HepG2 (cell line): ENCODE results near the gene ARRDC1. TPM values are rescaled to one million over a fixed set of nuclear protein-coding genes. Genes with fewer than 3 reads are reported as not detected.

ENCODE experiments used
- ATAC-seq: fragments of 200-7000 bp; cut with Tn5 transposase; 3 replicates; pipeline ENCODE4 v1.9.1; 2020; ENCODE audit warnings: mild to moderate bottlenecking, moderate library complexity
- BruUV-seq: library from RNA; stranded (reverse); fragments of 400-500 nt; replicated peaks from 2 replicates; lab custom pipeline; 2021; lab: Mats Ljungman, UMichigan
- CTCF ChIA-PET: fragments of 300-600 bp; formaldehyde crosslinking; extraction: SDS; loops from one replicate; lab custom pipeline; 2021; ENCODE audit warnings: low total read pairs, inconsistent platforms, low intra/inter-chr PET ratio; lab: Yijun Ruan, JAX
- POLR2A ChIA-PET: fragments of 350-600 bp; sonication (Branson Sonifier 250); formaldehyde crosslinking; loops from one replicate; lab custom pipeline; 2020; ENCODE audit warnings: antibody characterized with exemption, inconsistent platforms; lab: Yijun Ruan, JAX
- DNase-seq: peaks from one replicate; pipeline ENCODE4 v3.0.0-alpha.2; 2015; ENCODE audit warnings: low spot score
- FAIRE-seq: peaks from 3 replicates; lab custom pipeline; 2011; peaks lifted over from hg19 to GRCh38; lab: Jason Lieb, UNC
- H2AFZ ChIP-seq: one replicate; pipeline ENCODE4 v1.6.1; 2011; ENCODE audit warnings: low read length, inconsistent platforms
- H3K27ac ChIP-seq: fragments of 300-600 bp; 3 replicates; pipeline ENCODE4 v1.8.0; 2011; ENCODE audit warnings: mixed run types, mild to moderate bottlenecking, mixed read lengths, low read length, inconsistent platforms; ENCODE audit not compliant: insufficient read depth; ENCODE audit errors: extremely low read length
- H3K27me3 ChIP-seq, 2 experiments: fragments of 200-600 bp in 1 of 2; 2 replicates in 1 of 2; 3 replicates in 1 of 2; pipeline versions ENCODE4 v1.6.0 to v1.8.0; 2011; ENCODE audit warnings: low read length in 2 of 2, mild to moderate bottlenecking in 2 of 2, moderate library complexity in 2 of 2, inconsistent platforms in 1 of 2; ENCODE audit not compliant: insufficient read depth in 2 of 2, control insufficient read depth in 1 of 2
- H3K36me3 ChIP-seq, 2 experiments: fragments of 200-600 bp in 1 of 2; replicated peaks in 1 of 2; 2 replicates in 1 of 2; 3 replicates in 1 of 2; pipeline versions ENCODE4 v1.5.1 to v1.8.0; 2011; ENCODE audit warnings: low read length in 2 of 2, inconsistent platforms in 1 of 2; ENCODE audit not compliant: insufficient read depth in 2 of 2, control insufficient read depth in 1 of 2
- H3K4me1 ChIP-seq: 2 replicates; pipeline ENCODE4 v1.5.1; 2012; ENCODE audit warnings: low read length, inconsistent platforms; ENCODE audit not compliant: insufficient read depth
- H3K4me2 ChIP-seq: 2 replicates; pipeline ENCODE4 v1.6.0; 2011; ENCODE audit warnings: low read depth, low read length, inconsistent platforms
- H3K4me3 ChIP-seq, 3 experiments: fragments of 200-600 bp in 1 of 3; sonication (generic), shearing (Covaris generic) in 1 of 3; replicated peaks in 1 of 3; 2 replicates each; pipeline ENCODE4 v1.5.1; 2011 to 2016; ENCODE audit warnings: low read length in 3 of 3, inconsistent platforms in 2 of 3, low read depth in 2 of 3, mild to moderate bottlenecking in 2 of 3, control low read depth in 1 of 3, mixed read lengths in 1 of 3; ENCODE audit not compliant: insufficient read depth in 1 of 3
- H3K79me2 ChIP-seq: one replicate; pipeline ENCODE4 v1.6.1; 2011; ENCODE audit warnings: low read length, inconsistent platforms; ENCODE audit not compliant: insufficient read depth
- H3K9ac ChIP-seq: 2 replicates; pipeline ENCODE4 v1.6.0; 2011; ENCODE audit warnings: mild to moderate bottlenecking, low read depth, low read length, inconsistent platforms; ENCODE audit not compliant: insufficient read depth
- H3K9me3 ChIP-seq: 2 replicates; pipeline ENCODE4 v1.5.1; 2012; ENCODE audit warnings: mild to moderate bottlenecking, low read length
- H4K20me1 ChIP-seq: 2 replicates; pipeline ENCODE4 v1.6.0; 2011; ENCODE audit warnings: inconsistent platforms, mild to moderate bottlenecking, low read length, moderate library complexity; ENCODE audit not compliant: insufficient read depth
- ASH2L ChIP-seq: fragments of 300-600, 200-600 bp; sonication (generic); IDR thresholded peaks from 2 replicates; pipeline ENCODE4 v1.7.0; 2017; ENCODE audit warnings: low read depth, mild to moderate bottlenecking, moderate library complexity, mixed read lengths, low read length; ENCODE audit not compliant: insufficient read length
- CAMTA2 ChIP-seq: sonication (generic); formaldehyde crosslinking; IDR thresholded peaks from 2 replicates; pipeline ENCODE4 v1.4.0; 2020; ENCODE audit warnings: mild to moderate bottlenecking, missing genetic modification reagents, borderline replicate concordance
- CHCHD3 ChIP-seq: sonication (generic); formaldehyde crosslinking; IDR thresholded peaks from 2 replicates; pipeline ENCODE4 v1.8.0; 2022; ENCODE audit warnings: mild to moderate bottlenecking, missing genetic modification reagents, moderate library complexity
- HNRNPK ChIP-seq: fragments of 200-400 bp; formaldehyde crosslinking; IDR thresholded peaks from 2 replicates; pipeline ENCODE4 v1.6.1; 2018; ENCODE audit warnings: low read length, low read depth, moderate library complexity, mild to moderate bottlenecking; ENCODE audit not compliant: poor library complexity, severe bottlenecking
- HNRNPL ChIP-seq: fragments of 200-400 bp; formaldehyde crosslinking; IDR thresholded peaks from 2 replicates; pipeline ENCODE4 v1.6.1; 2017; ENCODE audit warnings: mild to moderate bottlenecking, low read depth, low read length
- KMT2A ChIP-seq: sonication (generic); formaldehyde crosslinking; IDR thresholded peaks from 2 replicates; pipeline ENCODE4 v1.4.0; 2020; ENCODE audit warnings: missing genetic modification reagents
- TBL1XR1 ChIP-seq: fragments of 150-350 bp; IDR thresholded peaks from 2 replicates; pipeline ENCODE4 v1.6.1; 2014; ENCODE audit warnings: borderline replicate concordance, low read length; ENCODE audit not compliant: partially characterized antibody
- TEAD3 ChIP-seq: optimal IDR thresholded peaks from 2 replicates; pipeline ENCODE3; 2016; ENCODE audit warnings: borderline replicate concordance
- ZFAT ChIP-seq: sonication (generic); formaldehyde crosslinking; conservative IDR thresholded peaks from 2 replicates; pipeline ENCODE4 v1.8.1; 2023; ENCODE audit warnings: missing genetic modification reagents, inconsistent platforms
- ZNF292 ChIP-seq: sonication (generic); formaldehyde crosslinking; IDR thresholded peaks from 2 replicates; pipeline ENCODE4 v1.8.1; 2022; ENCODE audit warnings: mild to moderate bottlenecking, low read depth, missing genetic modification reagents, borderline replicate concordance
- ZNF362 ChIP-seq: sonication (generic); formaldehyde crosslinking; IDR thresholded peaks from 2 replicates; pipeline ENCODE4 v1.4.0; 2020; ENCODE audit warnings: missing genetic modification reagents, mild to moderate bottlenecking, borderline replicate concordance
- ZNF367 ChIP-seq: sonication (generic); formaldehyde crosslinking; IDR thresholded peaks from 2 replicates; pipeline ENCODE4 v1.4.0; 2020; ENCODE audit warnings: missing genetic modification reagents, borderline replicate concordance
- ZNF713 ChIP-seq: sonication (generic); formaldehyde crosslinking; IDR thresholded peaks from 2 replicates; pipeline ENCODE4 v1.4.0; 2020; ENCODE audit warnings: mild to moderate bottlenecking, missing genetic modification reagents
- WGBS: methylation state at CpG from one replicate; pipeline ENCODE4 v1.1.6; 2017; ENCODE audit warnings: low lambda C conversion rate; 5-methylcytosine and 5-hydroxymethylcytosine counted together
- in situ Hi-C: cut with HindIII; loops from 2 replicates; pipeline ENCODE4 v1.10.0; 2017; ENCODE audit warnings: low pct_unique_long_range_greater_than_20kb; ENCODE audit not compliant: extremely low pct_ligation_motif_present
- intact Hi-C: fragments of 100-400 bp; cut with micrococcal nuclease; formaldehyde crosslinking; loops from one replicate; pipeline ENCODE4 v1.10.0; 2022; ENCODE audit not compliant: unreplicated experiment
- polyA plus RNA-seq, 8 experiments: library from polyadenylated mRNA; depleted of rRNA in 3 of 8; stranded (reverse) in 7 of 8; unstranded in 1 of 8; fragments of >200 nt; fragmentation: Illumina TruSeq in 4 of 8; extraction: Trizol in 4 of 8; gene quantifications; 2 replicates each; pipeline versions ENCODE4 v1.2.1 to v1.2.3, GENCODE V29; 2011 to 2016; ENCODE audit warnings: low read depth in 4 of 8, missing spikeins in 1 of 8, mixed read lengths in 1 of 8; ENCODE audit not compliant: insufficient read depth in 1 of 8
- total RNA-seq, 5 experiments: library from RNA; depleted of rRNA; stranded (reverse); fragments of >200 nt; fragmentation: Illumina TruSeq; extraction: Trizol; gene quantifications; 2 replicates each; pipeline ENCODE4 v1.2.3, GENCODE V29; 2016; ENCODE audit warnings: low read depth in 1 of 5
- TF ChIP-seq, protein P1 (sequence below): IDR thresholded peaks from 2 replicates; pipeline ENCODE4 v1.6.1; 2016; ENCODE audit warnings: control low read depth
- TF ChIP-seq, protein P2 (sequence below): sonication (generic); formaldehyde crosslinking; IDR thresholded peaks from 2 replicates; pipeline ENCODE4 v1.8.1; 2023; ENCODE audit warnings: mild to moderate bottlenecking, inconsistent platforms, moderate library complexity, missing genetic modification reagents, borderline replicate concordance
- TF ChIP-seq, protein P3 (sequence below): sonication (generic); formaldehyde crosslinking; IDR thresholded peaks from 2 replicates; pipeline ENCODE4 v1.5.1; 2020; ENCODE audit warnings: mild to moderate bottlenecking, moderate library complexity, missing genetic modification reagents
- TF ChIP-seq, protein P4 (sequence below): sonication (generic); formaldehyde crosslinking; IDR thresholded peaks from 2 replicates; pipeline ENCODE4 v1.8.0; 2022; ENCODE audit warnings: mild to moderate bottlenecking, missing genetic modification reagents, borderline replicate concordance

Gene ARRDC1
- total and polyA plus RNA-seq, 2 of the 13 experiments (the other 11 are each of a cell fraction or from before 2014, with no cell fraction given), result 21.7 to 44.4 TPM

DNA sequence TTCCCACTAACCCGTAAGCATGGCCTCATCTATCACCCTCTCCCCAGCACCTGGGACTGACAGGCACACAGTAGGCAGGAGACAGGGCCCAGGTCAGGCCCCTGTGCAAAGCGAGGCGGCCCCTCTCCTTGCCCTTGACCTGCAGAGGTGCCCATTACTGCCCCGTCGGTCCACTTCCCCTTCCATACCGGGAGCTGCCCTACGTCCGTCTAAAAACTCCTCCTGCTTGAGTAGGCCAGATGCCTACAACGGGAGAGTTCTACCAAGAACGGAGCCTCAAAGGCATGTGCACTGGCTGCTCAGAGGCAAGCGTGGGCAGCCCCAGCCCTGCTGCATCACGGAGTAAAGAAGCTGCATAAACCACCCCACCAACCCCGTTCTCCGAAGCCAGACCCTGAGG, 22.1 kb upstream of the ARRDC1 start:
- intact Hi-C loops (no loop called here), in situ Hi-C loops (no loop called here)
- FAIRE-seq, result no peak
- Histone ChIP-seq H3K9me3 (no peaks in the 10 kb centered on the region), H3K27ac (no peak overlapping the region), H3K4me2 (no peak overlapping the region), H3K27me3 (no peaks in the 10 kb centered on the region), H3K36me3 (peaks cover 24 to 65% of the 10 kb centered on the region in 2 experiments), H3K4me3 (no peak overlapping the region), H3K9ac (no peak overlapping the region), H3K4me1 (peaks cover 16% of the 10 kb centered on the region), H4K20me1 (no peaks in the 10 kb centered on the region), H2AFZ (no peak overlapping the region), H3K79me2 (peaks cover 4% of the 10 kb centered on the region)
- POLR2A ChIA-PET, result no interaction called here
- WGBS, result 93% methylated on average over 12 of the region's 14 CpGs
- no peak for ATAC-seq
- no TSS peak for BruUV-seq
- CTCF ChIA-PET, result no interaction called here
- DNase-seq, result no peak
- TF ChIP-seq TBL1XR1 (no peak), ZNF292 (no peak), CHCHD3 (CRISPR knock-in tag) (no peak), ZNF367 (CRISPR knock-in tag) (no peak), ZFAT (no peak), TEAD3 (no peak), CAMTA2 (CRISPR knock-in tag) (no peak), ZNF713 (CRISPR knock-in tag) (no peak), HNRNPK (no peak), KMT2A (no peak), ASH2L (no peak), ZNF362 (CRISPR knock-in tag) (no peak), HNRNPL (no peak)
- TF ChIP-seq, protein P1, sequence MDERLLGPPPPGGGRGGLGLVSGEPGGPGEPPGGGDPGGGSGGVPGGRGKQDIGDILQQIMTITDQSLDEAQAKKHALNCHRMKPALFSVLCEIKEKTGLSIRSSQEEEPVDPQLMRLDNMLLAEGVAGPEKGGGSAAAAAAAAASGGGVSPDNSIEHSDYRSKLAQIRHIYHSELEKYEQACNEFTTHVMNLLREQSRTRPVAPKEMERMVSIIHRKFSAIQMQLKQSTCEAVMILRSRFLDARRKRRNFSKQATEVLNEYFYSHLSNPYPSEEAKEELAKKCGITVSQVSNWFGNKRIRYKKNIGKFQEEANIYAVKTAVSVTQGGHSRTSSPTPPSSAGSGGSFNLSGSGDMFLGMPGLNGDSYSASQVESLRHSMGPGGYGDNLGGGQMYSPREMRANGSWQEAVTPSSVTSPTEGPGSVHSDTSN (CRISPR knock-in tag), result no peak
- TF ChIP-seq, protein P2, sequence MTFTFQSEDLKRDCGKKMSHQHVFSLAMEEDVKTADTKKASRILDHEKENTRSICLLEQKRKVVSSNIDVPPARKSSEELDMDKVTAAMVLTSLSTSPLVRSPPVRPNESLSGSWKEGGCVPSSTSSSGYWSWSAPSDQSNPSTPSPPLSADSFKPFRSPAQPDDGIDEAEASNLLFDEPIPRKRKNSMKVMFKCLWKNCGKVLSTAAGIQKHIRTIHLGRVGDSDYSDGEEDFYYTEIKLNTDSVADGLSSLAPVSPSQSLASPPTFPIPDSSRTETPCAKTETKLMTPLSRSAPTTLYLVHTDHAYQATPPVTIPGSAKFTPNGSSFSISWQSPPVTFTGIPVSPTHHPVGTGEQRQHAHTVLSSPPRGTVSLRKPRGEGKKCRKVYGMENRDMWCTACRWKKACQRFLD, result no peak
- TF ChIP-seq, protein P3, sequence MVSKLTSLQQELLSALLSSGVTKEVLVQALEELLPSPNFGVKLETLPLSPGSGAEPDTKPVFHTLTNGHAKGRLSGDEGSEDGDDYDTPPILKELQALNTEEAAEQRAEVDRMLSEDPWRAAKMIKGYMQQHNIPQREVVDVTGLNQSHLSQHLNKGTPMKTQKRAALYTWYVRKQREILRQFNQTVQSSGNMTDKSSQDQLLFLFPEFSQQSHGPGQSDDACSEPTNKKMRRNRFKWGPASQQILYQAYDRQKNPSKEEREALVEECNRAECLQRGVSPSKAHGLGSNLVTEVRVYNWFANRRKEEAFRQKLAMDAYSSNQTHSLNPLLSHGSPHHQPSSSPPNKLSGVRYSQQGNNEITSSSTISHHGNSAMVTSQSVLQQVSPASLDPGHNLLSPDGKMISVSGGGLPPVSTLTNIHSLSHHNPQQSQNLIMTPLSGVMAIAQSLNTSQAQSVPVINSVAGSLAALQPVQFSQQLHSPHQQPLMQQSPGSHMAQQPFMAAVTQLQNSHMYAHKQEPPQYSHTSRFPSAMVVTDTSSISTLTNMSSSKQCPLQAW (CRISPR knock-in tag), result no peak
- TF ChIP-seq, protein P4, sequence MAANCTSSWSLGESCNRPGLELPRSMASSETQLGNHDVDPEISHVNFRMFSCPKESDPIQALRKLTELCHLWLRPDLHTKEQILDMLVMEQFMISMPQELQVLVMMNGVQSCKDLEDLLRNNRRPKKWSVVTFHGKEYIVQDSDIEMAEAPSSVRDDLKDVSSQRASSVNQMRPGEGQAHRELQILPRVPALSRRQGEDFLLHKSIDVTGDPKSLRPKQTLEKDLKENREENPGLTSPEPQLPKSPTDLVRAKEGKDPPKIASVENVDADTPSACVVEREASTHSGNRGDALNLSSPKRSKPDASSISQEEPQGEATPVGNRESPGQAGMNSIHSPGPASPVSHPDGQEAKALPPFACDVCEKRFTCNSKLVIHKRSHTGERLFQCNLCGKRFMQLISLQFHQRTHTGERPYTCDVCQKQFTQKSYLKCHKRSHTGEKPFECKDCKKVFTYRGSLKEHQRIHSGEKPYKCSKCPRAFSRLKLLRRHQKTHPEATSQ, result no peak
- TF ChIP-seq, all 625 proteins: peak for 0
